GM21360 (cell line): ENCODE results near the gene EBLN1.
"Not testable (repeated sequence)": the region's sequence is repeated elsewhere in the genome, so short reads cannot be mapped to it uniquely, and the experiment has no call there.

Source experiments
- ATAC-seq: cut with Tn5 transposase; IDR thresholded peaks from one replicate; pipeline ENCODE4 v1.9.1; 2021; ENCODE audit warnings: mild to moderate bottlenecking, moderate library complexity; ENCODE audit not compliant: unreplicated experiment

Gene EBLN1

GRCh38 chr10:22228943-22229801 is 11.4 kb upstream of the EBLN1 start:
- peak; percentile 80 for ATAC-seq

GRCh38 chr10:22228167-22228938 is 10.5 kb upstream of the EBLN1 start:
- no peak for ATAC-seq

- ATAC-seq, result no peak
These were observed 8.8 kb upstream of the EBLN1 start for GRCh38 chr10:22226599-22226998.

GRCh38 chr10:22222236-22223190 is 4.7 kb upstream of the EBLN1 start:
- peak; percentile 77 for ATAC-seq

GRCh38 chr10:22219308-22219707 is 1.5 kb upstream of the EBLN1 start:
- no peak for ATAC-seq

- ATAC-seq, result no peak
These were observed 633 bp upstream of the EBLN1 start for GRCh38 chr10:22218448-22218847.

- ATAC-seq, result not testable (repeated sequence)
These were observed 731 bp downstream of the EBLN1 start for GRCh38 chr10:22217084-22217483.

GRCh38 chr10:22210267-22210666 is 7.5 kb downstream of the EBLN1 start:
- no peak for ATAC-seq

- no peak for ATAC-seq
These were observed 23.9 kb downstream of the EBLN1 start for GRCh38 chr10:22193945-22194344.

GRCh38 chr10:22185586-22185985 is 32.2 kb downstream of the EBLN1 start:
- no peak for ATAC-seq

- ATAC-seq, result no peak
These were observed 33.9 kb downstream of the EBLN1 start for GRCh38 chr10:22183771-22184461.

- ATAC-seq, result no peak
These were observed 37.1 kb downstream of the EBLN1 start for GRCh38 chr10:22180724-22181123.

GRCh38 chr10:22174442-22174841 is 43.4 kb downstream of the EBLN1 start:
- no peak for ATAC-seq

GRCh38 chr10:22171131-22171530 is 46.7 kb downstream of the EBLN1 start:
- no peak for ATAC-seq

GRCh38 chr10:22170582-22170981 is 47.2 kb downstream of the EBLN1 start:
- no peak for ATAC-seq

GRCh38 chr10:22159979-22160378 is 57.8 kb downstream of the EBLN1 start:
- ATAC-seq, result no peak

GRCh38 chr10:22159180-22159579 is 58.6 kb downstream of the EBLN1 start:
- no peak for ATAC-seq
